ENCODE results near the gene RRAGC.
"Not testable (repeated sequence)": the region's sequence is repeated elsewhere in the genome, so short reads cannot be mapped to it uniquely, and the experiment has no call there.

The RRAGC gene

DNA sequence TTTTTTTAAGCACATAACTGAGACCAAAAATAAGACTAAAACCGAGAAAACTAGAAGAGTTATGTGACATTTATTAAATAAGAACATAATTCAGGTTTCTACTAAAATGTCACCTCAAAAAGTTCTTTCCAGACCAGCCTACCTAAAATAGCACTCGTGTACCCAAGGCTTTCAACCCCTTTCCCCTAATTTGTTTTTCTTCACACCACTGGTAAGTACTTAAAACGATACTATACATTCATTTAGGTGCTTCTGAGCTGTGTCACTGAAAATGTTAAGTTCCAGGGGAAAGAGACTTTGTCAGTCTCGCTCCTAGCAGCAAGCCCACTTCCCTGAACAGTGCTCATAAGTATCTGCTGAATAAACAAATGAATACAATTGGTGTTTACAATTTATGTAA, 6.8 kb downstream of the RRAGC start:
- DNase-seq, result no peak

DNA sequence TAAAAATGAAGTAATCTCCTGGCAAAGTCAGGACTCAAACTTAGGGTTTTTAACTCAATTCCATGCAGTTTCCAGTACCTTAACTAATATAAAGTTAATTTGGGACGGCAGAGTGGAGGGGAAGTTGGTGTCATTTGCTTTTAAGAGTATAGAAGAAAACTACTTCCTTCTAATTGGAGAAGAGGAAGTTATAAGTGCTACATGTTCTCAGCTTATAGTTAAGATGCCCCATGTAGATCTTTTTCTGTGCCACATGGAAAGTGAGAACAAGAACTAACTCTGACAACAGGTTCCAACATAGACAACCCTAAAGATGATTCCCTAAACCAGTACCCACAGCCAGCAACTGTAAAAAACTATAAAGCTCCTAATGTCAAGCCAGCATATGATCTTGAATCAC, 11.5 kb downstream of the RRAGC start:
- DNase-seq, result peak; percentile 35 to 80 (median 62)

DNA sequence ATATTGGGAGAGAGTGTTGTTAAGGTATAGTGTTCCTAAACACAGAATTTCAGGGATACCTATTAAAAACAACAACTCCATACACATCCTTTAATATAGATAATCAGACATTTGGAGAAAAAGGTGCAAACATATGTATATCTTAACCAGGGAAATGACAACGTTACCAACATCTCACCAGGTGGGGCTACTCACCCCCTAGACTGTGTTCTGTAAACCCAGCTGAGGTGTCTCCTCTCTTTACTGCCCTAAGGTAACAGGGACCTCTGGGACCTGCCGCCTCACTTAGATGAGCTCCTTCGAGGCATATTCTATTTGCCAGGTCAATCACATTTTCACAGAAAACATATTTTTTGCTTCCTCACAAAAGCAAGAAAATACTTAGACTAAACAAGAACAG, 13.4 kb downstream of the RRAGC start:
- DNase-seq, result no peak

DNA sequence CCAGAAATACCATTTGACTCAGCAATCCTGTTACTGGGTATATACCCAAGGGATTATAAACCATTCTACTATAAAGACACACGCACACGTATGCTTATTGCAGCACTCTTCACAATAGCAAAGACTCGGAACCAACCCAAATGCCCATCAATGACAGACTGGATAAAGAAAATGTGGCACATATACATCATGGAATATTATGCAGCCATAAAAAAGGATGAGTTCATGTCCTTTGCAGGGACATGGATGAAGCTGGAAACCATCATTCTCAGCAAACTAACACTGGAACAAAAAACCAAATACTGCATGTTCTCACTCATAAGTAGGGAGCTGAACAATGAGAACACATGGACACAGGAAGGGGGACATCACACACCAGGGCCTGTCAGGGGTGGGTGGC, 14.5 kb downstream of the RRAGC start:
- DNase-seq, result not testable (repeated sequence)

DNA sequence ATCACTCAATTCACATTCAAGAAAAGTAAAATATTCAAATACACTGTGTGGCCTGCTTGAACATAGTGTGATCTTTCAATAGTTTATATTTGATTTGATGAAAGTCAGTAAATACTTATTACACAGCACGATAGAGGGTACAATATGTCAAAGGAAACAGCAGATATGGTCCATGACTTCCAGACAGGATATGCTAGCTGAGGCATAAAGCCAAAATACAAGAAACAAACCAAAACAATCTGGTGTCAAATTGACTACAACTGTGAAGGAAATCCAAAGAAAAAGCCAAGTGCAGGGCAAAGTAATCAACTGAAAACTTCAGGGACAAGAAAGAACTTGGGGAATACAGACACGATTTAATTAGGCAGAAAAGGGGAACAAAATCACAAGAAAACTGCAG, 19.3 kb downstream of the RRAGC start:
- no peak for DNase-seq

DNA sequence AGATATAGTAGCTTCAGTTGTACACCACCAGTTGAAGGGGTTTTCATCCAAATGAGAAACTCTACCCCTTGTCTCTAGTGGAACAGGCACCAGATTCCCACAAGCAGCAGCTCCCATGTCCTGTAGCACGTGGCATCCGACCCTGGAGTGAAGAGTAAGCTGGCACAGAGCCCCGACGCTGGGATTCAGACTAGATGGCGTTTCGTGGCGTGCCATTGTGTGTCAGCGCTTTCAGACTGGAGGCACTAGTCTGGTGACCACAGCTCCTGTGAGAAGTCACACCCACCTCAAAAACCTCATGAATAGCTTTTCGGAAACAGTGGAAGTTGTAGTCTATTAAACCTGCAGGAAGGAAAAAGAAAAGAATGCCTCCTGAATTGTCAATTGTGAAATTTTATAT, 20.2 kb downstream of the RRAGC start:
- no peak for DNase-seq

DNA sequence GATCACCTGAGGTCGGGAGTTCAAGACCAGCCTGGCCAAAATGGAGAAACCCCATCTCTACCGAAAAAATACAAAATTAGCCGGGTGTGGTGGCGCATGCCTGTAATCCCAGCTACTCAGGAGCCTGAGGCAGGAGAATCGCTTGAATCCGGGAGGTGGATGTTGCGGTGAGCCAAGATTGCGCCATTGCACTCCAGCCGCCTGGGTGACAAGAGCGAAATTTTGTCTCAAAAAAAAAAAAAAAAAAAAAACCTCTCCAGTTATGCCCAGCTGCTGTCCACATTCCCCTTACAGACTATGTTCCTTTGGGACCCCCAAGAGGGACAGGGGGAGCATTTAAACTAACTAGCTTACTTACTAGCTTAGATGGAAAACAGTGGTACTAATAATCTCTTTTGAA, 23.3 kb downstream of the RRAGC start:
- not testable (repeated sequence) for DNase-seq

DNA sequence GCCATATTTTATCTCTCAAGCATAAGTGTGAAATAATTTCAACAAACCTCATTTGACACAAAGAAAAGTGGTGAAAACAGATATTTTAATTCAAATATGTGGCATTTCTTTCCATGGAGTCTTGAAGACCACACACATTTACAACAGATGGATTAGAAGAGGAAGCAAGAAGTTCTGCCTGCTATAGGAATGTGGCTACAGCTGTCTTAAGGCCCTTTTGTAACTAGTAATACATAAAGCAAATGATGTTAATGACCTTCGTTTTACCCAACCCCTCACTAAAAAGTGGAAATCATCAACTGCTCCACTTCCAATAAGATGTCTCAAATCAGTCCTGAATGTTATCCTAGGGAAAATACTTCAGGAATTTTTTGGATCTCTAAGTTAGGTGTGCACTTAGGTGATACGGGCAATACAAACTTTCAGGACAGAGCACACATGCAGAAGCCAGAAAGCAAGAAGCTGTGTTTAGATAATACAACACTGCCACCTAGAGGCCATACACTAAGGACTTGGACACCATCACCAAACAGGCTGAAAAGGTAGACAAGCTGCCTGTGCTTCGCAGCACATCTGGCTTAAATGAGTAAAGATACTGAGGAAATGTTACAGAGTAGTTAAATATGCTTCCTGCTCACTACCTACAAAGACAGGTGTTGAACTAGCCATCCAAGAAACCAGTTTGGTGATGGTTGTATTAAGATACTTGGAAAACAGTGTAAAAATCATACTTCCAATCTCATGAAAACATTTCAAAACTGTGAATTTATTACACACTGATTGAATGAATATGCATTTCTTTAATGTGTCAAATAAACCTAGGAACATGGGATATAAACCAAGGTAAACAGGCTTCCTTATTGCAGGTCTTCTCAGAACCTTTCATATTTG, 24.4 kb downstream of the RRAGC start:
- peak; percentile 73 to 89 (median 84) for DNase-seq

DNA sequence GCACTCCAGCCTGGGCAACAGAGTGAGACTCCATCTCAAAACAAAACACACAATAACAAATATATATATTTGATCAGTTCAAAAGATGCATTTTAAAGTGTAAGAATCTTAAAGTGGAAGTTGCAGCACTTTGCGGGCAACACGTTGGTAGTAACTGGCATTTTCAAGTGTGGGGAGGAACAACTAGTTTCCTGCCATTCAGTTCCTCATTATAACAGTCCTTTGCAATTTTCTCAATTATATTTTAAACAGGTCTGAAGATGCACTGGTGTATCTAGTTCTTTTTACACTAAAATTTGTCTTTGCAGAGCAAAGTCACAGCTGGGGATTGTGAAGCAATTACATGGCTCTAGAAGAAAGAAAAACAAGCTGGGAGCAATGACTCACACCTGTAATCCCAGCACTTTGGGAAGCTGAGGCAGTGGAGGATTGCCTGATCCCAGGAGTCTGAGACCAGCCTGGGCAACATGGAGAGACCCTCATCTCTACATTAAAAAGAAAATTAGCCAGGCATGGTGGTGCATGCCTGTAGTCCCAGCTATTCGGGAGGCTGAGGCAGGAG, 25.3 kb downstream of the RRAGC start:
- peak; percentile 36 to 70 (median 57) for DNase-seq

DNA sequence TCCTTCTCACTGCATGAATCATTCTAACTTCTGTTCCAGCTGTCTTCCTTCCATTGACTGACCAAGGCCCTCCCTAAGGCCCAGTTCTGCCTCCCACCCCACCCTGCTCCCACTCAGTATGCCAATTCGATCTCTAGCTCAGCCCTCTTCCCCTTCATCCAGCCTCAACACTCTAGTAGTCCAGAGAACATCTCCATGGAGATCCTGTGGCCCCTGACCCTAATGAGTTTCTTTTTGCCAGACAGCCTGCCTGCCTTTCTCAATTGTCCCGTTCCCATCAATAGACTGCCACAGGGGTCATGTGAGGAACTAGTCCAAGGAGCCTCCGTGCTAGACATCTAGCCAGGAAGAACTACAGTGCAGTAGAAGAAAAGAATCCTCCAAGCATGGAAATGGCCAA, 26.4 kb downstream of the RRAGC start:
- DNase-seq, result peak in 1 of 4 experiments; percentile 32

DNA sequence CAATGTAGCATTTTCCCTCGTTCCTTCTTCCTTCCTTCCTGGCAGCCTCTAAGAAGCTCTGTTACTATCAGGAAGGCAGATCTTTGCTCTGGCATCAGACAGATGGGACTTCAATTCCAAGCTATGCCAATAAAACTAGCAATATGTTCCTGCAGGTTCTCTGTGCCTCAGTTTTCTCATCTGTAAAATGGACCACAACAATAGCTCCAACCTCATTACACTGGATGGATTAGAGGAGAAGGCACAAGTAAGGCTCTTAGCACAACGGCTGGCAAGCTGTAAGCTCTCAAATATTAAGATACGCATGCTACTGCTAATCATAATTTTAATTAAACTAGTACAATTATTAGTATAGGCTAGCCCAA, 27.2 kb downstream of the RRAGC start:
- no peak for DNase-seq

DNA sequence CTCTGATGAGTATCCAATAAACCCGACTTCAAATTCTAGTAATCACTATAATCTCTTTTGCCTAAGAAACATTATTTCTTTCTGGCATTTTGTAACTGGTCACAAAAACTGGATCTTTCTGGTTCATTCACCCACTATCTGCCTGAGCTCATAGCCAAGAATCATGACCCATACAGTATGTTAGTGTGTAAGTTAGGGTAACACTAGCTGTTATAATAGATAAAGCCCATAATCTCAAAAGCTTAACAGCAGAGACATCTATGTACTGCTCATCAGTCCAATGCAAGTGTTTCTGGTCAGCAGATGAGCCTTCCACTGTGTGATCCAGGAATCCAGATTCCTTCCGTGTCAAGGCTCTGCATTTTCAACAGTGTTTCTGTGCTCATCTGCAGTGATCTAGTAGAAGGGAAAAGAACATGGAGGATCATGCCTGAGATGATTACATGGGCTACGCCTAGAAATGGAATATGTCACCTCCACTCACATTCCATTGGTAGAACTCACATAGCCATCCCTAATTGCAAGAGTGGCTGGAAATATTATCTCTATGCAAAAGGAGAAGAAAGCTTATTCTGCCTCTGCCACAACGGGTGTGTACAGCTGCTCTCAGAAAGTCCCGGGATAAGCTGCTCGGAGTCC, 27.7 kb downstream of the RRAGC start:
- DNase-seq, result no peak

DNA sequence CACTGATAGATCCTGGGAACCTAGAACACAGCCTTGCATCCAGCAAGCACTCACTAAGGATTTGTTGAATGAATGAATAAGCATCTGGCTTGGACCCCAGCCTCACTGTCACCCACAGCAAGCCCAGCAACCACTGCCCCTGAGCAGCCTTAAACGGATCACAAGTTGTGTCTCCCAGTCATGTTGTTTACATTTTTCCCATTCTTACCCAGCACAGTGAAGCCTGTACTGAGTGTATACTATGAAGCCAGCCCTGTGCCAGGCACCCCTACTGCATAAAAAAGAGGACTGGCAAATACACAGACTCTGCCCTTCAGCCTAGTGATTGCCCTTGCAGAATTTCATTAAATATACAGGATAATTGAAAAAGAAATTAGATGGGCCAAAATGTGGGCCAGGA, 30.2 kb downstream of the RRAGC start:
- DNase-seq, result no peak

DNA sequence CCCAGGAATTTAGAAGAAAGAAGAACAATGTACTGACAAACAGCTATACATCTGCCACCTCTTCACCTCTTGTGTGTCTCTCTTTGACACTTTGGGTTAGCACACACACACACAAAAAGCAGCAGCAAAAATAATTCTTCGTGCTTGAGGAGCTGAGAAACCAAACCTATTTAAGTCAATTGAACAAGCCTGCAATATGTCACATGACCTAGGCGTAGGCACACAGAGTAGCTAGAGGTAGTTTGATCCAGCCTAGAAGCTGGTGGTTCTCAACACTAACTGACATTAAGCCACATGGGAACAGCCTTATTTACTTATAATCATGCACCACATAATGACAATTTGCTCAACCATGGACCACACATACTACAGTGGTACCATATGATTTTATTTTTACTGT, 32.3 kb downstream of the RRAGC start:
- DNase-seq, result no peak

DNA sequence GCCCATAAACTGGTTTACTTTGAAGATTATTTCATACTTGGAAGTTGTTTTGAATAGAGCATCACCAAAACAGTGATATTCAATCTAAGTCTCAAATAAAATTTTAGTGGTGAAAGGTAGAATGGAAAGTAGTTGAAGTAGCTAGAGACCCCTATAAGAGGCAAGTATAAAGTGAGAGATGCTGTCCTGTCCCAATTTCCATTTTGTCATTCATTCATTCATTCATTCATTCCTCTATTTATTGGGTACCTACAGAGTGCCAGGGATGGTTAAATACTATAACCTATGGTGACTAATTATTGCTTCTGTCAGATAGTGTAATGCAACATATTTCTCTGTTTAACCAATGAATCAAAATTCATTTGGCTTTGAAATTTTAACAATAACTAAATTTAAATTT, 32.7 kb downstream of the RRAGC start:
- no peak for DNase-seq

DNA sequence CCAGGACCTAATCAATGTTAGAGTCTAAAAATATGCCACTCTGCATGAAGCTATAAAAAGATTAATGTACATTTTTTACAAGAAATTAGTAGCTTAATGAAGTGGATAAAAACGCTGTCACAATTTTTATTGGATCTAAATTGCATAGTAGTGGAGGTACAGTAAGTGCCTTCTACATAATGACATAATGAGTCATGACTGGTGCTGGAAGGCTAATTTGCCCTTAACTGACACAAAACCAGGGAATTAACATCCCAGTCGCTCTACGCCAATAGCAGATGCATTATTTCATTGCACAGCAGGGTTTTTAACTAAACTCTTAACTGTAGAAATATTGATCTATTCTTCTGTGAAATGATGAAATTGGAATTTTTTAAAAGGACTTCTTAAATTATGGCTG, 33.3 kb downstream of the RRAGC start:
- no peak for DNase-seq

DNA sequence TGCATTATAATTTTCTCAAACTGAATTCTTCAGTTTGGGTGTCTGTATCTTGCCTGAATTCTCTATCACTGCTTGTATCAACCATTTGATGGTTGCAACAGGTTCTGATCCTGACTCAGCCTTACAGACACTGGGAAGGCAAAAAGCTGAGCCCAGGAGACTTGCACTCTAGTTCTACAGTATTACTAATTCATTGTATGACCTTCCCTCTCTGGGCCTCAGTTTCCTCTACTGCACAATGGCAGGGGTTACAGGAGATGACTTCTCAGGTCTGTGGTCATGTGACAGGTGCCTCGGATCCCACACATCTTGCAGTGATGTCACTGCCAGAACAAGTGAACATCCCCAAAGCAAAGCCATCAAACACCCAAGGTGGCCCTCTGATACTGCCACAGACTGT, 38.7 kb downstream of the RRAGC start:
- no peak for DNase-seq

DNA sequence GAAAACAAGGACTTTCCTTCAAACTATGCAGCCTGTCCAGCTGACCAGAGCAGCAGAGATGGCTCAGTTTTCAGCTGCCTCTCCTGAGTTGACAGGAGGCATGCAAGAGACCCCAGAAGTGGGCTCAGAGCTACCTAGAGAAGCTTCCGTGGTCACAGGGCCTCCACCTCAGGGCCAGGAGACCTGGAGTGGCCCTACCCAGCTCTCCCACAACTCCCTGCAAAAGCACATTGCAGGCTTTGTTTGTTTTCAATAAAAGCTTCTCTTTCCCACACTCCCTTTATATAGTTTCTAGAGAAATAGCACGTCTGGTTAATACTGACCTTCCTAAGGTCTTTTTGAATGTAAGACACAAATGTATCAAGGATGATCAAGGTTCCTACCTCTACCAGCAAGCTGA, 40.1 kb downstream of the RRAGC start:
- DNase-seq, result no peak

DNA sequence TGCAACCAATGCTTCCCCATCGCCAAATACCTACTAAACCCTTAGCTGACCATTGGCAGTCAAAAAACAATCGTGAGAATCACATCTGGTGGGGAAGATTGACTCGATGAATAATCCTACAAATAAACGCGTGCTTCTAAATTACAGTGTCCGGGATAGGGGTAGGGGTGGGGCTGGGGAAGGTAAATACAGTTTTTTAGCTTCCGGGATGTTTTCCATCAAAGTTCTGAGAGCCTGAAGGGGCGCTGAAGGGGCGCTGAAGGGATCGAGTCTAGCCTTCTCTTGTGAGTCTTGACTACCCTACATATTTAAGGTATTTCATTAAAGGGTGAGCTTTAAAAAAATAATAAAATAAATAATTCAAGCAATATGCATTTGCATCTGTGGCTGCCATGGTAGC, 40.5 kb downstream of the RRAGC start:
- no peak for DNase-seq

DNA sequence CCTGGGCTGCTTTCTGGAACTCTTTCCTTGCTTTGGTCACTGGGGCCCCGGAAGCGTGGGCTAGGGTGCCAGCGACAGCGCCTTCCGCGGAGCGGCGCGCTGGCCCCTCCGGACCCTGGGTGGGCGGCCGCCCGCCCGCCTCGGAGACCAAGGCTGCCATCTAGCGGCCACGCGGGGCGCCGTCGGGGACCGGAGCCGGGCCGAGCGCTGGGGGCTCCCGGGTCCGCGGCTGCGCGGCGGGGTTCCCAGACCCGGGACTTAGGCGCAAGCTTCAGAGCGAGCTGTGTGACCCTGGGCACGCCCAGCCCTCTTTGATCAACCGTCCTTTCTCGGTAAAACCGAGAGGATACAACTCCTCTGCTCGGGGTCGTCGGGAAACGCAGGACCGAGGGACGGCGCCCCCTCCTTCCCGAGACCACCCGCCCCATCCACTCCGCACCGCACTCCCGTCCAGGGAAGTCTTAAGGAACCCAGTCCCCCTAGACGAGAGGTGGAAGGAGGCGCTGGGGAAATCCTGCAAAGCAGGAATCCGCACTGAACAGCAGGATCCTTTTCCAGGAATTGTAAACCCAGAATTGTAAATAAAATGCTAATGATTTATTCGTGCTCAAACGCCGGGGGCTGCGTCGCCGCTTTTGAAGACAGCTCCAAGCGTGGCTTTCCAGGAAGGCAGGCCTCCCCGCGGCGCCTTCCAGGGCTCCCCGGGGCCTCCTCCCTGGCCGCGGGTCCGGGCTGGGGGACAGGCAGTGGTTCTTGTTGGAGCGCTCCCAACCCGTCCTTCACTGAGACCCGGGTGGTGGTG, 41.2 kb downstream of the RRAGC start:
- peak; percentile 31 to 65 (median 46) for DNase-seq

DNA sequence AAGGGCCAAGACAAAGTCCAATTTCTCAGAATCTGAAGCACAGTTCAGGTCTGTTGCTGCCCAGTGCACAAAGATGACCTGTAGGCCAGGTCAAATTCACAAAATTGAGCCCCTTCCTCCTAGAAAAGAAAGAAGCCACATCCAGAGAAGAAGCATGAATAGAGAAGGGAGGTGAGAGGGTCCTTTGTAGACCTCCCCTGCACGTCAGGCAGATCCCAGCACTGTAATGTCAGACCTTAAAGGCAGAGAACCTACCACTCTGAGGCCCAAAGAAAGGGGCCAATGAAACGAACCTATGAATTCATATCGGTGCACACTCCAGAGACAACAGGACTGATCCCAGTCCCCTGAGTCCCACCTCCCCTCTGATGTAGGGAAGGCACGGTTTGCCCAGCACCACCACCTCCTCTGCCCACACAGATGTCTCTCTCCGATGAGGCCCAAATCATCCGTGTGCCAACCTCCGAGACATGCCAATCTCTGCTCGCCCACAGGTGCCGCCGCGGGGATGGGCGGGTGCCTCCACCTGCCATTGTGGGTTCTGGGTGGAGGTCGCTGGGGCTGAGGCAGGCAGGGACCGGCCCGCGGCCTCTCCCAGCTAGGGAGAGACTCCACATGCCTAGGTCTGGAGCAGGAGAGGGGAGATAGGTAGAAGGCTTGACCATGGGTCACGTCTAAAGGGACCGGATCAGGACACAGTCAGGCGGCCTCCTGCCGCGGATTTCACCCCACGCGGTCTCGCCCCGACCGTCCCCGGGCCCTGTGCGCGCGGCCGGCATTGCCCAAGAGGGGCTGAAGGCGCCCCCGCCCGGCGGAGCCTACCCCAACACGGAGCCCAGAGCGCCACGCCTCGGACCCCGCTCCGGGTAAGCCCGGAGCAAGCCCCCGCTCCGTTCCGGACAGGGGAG, 42.1 kb downstream of the RRAGC start:
- DNase-seq, result no peak
